ENCODE measurements around the gene SYT8.

The SYT8 gene

DNA sequence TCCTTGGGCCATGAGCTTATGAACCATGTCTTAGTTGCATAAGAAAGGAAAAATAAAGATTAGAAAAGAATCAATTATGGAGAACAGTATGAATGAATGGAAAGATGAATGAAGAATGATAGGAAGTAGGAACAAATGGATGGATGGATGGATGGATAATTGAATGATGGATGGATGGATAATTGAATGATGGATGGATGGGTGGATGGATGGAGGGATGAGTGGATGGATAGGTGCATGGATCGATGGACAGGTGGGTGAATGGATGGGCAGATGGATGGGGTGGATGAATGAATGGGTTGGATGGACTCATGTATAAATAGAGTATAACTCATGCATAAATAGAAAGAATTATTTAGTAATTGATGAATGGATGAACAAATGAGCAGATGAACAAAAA lies 25.3 kb downstream of the SYT8 start:
- DNase-seq (ENCODE audit: low read depth): no peak

DNA sequence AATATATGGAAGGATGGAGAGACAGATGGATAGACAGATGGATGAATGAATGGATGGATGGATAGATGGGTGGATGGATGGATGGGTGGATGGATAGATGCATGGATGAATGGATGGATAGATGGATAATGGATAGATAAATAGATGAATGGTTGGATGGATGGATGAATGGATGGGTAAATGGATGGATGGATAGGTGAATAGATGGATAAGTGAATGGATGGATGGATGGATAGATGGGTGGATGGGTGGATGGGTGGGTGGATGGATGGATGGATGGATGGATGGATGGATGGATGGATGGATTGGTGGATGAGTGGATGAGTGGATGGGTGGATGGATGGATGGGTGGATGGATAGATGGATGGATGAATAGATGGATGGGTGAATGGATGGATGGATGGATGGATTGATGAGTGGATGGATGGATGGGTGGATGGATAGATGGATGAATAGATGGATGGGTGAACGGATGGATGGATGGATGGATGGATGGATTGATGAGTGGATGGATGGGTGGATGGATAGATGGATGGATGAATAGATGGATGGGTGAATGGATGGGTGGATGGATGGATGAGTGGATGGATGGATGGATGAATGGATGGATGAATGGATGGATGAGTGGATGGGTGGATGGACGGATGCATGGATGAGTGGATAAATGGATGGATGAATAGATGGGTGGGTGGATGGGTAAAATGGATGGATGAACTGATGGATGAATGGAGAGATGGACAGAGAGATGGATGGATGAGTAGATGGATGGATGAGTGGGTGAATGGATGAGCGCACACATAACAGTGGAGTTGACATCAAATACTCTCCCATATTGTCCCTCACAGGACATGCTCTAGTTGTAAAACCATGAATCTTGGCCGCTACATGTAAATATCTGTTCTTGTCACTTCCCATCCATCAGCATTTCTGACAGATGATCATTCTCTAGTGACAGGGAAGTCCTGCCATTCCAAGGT lies 26.9 kb downstream of the SYT8 start:
- DNase-seq (ENCODE audit: low read depth): no peak

DNA sequence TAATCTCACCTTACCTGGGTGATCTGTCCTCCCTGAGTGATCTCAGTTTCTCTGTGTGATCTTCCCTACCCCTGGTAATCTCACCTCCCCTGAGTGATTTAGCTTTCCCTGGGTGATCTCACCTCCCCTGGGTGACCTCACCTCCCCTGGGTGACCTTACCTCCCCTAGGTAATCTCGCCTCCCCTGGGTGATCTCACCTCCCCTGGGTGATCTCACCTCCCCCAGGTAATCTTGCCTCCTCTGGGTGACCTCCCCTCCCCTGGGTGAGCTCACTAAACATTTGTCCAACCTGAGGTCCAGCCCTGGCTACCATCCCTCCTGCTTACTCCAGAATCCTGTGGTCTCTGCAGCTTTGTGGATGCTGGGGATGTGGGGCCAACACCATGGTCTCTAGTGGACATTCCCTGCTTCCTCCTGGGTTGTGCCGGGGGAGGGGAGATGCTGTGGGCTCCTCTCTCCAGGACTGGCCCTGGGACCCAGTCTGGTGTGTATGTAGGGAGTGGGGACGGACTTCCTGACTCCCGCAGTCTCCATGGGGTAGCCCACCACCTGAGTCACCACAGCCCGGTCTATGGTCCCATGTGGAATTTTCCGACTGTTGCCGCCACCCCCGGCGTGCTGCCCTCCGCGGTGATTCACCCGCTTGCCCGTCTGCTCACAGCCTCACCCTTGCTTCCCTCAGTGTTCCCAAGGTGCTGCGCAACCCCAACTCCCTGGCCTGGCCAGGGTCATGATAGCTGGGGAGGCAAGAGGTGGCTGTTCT lies 28.0 kb downstream of the SYT8 start:
- DNase-seq (ENCODE audit: low read depth): no peak

DNA sequence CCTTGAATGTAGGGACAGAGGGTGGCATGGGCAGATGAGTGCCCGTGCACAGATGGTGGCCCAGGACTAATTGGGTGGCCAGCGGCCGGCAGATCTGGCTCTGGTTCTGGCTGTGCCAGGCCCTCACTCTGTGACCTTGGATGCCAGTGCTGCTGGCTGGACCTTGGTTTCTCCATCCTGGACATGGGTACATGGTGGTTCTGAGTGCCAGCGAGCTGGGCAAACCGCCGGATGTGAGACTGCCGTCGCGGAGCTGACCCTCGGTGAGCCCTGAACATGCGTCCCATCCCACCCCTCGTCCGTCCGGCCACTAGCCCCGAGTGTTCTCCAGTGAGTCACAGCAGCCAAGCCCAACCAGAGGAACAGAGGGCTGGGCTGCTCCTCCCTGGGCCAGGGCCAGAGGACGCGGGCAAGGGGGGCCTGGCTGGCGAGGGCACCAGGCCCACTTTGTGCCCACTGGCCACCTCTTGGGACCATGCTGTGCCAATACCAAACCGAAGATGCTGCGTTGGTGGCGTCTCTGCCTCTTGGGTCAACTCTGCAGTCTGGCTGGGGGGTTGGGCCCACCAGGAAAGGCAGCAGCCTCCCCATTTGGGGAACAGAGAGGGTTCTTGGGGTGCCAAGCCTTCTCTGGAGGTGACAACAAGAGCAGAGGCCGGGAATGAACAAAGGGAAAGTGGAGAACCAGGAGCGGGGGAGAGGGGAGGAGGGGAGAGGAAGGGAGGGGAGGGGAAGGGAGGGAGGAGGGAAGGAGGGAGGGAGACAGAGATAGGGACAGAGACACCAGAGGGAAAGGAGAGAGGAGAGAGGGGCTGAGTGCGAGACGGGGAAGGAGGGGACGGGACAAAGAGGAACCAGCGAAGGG lies 28.8 kb downstream of the SYT8 start:
- no peak for DNase-seq (ENCODE audit: low read depth)

DNA sequence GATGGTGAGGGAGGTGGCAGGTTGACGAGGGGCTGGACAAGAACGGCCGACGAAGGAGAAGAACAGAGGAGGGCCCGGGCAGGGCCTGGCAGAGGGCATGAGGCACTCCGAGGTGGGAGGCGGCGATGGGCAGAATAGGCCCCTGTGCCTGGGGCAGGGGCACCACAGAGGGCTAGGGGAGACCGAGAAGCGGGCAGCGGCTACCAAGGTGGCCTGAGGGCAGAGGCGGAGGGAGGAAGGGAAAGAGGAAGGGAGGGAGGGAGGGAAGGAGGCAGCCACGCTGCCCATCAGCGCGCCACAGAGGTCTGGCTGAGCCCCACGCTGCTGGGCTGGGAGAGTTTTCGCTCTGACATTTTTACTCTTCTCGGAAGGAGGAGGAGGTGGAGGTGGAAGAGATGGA lies 29.4 kb downstream of the SYT8 start:
- DNase-seq (ENCODE audit: low read depth): no peak

DNA sequence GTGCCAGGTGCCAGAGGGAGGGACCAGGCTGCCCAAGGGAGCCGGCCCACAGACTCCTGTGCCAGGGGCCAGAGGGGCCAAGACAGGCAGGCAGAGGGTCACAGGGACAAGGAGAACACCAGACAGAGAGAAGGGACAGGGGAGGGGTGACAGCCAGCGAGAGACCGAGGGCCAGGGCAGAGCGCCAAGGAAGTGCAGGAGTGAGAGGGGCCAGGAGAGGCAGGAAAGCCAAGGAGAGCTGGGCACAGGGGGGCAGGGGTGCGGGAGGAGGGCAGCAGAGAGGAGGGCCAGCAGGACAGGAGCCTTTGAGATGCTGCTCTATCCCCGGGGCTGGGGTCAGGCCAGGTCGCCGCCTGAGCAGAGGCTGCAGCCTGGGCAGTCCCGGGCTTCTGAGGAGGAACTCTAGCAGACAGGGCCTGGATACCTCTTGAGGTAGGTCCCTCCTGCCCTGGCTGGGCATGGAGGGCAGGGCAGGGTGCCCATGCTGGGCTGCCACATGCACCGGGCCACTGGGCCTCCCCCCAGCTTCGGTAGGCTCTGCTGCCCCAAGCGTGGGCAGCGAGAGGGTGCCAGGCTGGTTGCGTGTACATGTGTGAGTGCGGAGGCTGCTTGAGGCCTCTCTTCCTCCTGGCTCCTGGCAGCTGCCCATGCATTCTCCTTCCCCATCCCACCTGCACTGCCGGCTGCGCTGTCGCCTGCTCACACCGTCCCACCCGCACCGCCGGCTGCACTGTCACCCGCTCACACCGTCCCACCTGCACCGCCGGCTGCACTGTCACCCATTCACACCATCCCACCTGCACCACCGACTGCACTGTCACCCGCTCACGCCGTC lies 30.3 kb downstream of the SYT8 start:
- no peak for DNase-seq (ENCODE audit: low read depth)

DNA sequence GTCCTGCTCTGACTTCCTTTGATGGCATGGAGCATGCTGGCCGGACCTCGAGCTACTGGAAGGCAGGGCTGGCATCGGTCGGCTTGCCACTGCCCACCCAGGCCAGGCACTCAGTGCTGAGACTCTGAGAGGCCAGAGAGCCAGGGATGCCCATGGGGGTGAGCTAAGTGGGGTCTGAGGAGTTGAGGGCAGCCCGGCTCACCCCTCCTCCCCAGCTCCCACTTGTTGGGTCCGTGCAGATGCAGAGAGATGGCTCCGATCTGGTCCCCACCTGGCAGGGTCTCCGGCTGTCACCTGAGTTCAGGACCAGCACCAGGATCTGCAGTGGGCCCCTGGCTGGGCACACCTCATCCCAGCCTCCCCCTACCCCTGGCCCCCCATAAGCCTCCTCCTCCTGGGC lies 31.4 kb downstream of the SYT8 start:
- DNase-seq (ENCODE audit: low read depth): no peak

DNA sequence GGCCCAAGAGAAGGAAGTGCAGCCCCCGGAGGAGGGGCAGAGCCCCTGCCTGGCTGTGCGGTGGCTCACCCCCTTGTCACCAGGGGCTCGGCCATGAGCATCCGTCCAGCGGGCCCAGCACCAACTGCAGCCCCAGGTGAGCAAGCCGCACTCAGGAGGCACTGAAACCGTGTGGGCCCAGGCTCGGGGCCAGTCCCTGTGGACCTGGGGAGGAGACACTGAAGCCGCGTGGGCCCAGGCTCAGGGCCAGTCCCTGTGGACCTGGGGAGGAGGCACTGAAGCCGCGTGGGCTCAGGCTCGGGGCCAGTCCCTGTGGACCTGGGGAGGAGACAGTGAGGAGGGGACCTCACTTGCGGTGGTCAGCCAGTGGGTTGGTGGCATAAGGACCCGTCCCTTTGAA lies 32.0 kb downstream of the SYT8 start:
- DNase-seq (ENCODE audit: low read depth): no peak

DNA sequence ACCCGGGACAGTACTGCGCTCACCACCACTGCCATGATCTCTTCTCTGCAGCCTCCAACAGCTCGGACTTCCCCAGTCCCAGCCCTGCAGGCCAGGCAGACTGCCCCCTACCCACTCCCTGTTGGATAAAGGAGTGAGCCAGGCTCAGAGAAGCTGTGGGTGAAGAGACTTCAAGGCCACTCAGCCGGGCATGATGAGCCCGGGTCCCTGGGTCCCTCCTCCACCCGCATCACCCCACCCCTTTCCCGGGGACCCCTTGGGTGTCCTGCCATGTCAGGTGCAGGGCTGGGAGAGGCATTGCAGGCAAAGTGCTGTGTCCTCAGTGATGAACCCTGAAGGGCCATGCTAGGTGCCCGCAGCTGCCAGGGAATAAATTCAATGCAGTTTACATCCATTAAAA lies 32.6 kb downstream of the SYT8 start:
- no peak for DNase-seq (ENCODE audit: low read depth)

DNA sequence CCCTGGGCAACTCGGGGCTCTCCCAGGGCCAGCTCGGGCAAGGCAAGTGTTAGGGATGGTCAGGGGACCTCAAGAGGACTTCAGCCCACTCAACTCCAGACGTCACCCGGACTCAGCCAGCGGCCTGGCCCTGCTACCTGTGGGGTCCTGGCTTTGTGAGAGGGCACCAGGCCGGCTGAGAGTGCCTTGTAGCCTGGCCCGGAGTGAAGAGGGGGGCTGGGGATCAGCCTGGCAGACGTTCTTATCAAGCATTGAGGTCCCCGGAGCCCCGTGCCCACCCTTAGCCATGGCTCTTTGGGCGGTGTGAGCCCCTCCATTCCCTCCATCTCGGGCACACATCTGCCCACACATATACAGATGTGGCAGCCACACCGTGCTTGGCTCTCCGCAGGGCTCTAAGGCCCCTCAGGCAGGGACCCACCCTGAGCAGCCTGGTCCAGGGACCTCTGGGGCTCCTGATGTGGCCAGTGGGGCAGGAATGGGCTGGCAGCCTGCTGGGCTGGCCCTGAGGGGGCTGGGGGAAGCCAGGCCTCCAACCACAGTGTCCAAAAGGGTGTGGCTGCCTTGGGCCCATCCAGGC lies 33.4 kb downstream of the SYT8 start:
- DNase-seq (ENCODE audit: low read depth): no peak

DNA sequence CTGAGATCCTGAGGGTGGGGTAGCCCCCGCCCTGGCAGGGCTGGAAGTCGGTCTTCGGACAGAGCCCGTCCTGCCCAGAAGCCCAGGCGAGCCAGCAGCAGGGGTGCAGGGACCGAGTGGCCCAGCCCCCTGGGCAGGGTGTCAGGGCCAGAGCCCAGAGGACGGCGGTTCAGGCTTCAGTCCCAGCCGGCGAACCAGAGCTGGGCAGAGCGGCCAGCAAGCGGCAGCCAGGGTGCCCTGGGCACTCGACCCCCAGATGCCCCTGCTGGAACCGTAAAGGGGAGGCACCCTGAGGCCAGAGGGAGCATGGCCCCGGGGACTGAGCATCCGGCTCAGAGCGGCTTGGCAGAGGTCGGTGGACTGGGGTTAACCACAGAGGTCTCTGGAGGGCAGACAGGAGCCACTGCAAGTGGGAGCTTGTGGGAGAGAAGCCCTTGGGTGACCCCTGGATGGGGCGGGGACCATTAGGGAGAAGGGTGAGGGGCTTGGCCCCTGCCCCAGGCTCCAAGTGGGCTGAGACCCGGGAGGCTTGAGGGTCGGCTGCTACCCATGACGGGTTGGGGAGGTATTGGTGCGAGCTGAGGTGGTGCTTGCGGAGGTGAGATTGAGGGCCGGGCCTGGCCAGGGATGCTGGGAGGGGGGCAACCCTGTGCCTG lies 34.0 kb downstream of the SYT8 start:
- DNase-seq (ENCODE audit: low read depth): no peak

DNA sequence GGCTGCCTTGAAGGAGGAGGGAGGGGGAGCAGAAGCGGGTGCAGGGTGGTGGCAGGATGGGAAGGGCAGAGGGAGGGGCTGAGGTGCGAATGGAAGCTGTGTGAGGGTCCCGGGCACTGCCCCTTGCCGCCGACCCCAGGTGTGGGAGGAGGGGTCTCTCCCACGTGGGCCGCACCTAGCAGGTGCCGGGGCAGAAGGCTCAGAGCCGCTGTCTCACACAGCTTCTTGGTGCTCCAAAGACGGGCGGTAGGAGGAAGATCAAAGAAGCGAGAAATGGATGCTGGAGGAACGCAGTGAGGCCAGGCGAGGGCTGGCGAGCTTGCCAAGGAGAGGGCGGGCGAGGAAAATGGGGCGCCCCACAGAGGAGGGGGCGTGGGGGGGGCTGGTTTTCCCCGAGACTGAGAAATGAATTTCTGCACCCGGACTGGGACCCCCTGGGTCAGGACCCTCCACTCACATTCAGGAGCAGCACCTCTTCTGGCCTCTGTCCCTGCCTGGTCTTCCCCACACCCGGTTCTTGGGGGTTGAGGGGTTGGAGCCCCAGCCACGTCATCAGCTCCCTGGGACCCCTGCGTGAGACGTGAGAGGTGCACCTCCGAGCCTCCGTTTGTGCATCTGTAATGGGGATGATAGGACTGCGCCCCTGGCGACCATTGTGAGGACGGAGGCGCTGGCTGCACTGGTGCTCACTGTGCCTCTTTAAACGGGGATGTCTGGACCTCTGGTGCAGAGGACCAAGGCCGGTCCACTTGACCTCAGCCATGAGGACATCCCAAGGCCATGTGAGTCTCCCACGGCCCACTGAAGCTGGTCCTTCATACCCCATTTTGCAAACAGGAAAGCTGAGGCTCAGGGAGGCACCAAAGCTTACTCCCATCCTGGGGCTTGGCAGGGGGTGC lies 34.9 kb downstream of the SYT8 start:
- DNase-seq (ENCODE audit: low read depth): no peak

DNA sequence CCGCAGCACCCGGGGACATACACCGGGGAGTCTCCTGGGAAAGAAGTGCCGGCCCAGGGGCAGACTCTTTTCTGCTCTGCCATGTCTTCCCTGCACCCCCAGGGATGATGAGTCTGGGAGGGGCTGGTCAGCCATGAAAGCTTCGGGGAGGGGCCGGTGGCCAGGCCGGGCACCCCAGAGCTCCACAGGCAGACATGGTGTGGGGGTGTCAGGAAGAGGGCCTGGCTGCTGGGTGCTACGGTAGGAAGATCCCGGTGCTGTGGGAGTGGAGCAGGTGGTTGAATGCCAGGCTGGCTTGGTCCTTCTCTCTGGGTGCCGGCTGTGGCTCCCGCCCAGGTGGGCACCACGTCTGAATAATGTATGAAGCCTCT lies 35.5 kb downstream of the SYT8 start:
- DNase-seq (ENCODE audit: low read depth): no peak

DNA sequence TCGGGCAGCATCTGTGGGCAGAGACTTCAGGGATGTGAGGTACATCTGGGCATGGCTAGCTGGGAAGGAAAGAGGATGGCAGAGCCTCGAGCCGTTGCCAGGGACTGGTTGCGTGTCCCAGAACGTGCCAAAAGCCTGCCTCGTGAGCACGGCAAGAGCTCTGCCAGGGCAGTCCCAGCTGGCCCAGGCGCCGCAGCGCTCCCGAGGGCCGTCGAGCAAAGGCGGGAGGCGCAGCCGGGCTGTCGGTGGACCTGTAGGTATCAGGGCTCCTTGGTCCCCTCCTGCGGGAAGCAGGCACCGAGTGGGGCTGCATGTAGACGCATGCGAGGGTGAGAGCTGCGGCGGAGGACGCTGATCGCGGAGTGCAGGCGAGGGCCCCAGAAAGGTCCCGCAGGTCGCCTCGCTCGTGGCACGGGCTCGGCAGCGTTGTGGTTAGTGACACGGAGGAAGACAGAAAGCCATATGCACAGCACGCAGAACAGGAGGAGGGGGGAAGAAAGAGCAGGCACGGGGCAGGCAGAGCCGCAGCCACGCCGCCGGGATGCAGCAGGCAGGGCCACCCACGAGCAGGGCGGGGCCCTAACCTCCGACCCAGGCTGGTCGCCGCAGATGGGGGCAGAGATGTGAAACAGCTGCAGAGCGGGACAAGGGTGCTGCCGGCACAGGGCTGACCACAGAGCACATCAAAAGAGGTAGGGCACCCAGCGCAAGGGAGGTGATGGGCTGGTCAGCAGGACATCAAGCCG lies 36.1 kb downstream of the SYT8 start:
- no peak for DNase-seq (ENCODE audit: low read depth)

DNA sequence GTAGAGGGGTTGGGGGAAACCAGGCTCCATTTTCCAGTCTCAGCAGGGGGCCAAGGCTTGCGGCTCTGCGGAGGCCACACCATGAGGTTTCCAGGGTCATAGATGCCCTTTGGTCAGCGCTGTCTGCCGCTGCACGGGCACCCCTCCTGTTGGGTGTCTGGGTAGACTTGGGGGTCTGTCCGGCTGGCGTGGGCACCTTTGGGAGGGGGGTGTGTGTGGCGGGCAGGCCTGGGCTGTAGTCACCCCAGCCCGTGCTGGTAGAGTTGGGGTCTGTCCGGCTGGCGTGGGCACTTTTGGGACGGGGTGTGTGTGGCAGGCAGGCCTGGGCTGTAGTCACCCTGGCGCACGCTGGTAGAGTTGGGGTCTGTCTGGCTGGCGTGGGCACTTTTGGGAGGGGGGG lies 36.7 kb downstream of the SYT8 start:
- no peak for DNase-seq (ENCODE audit: low read depth)

DNA sequence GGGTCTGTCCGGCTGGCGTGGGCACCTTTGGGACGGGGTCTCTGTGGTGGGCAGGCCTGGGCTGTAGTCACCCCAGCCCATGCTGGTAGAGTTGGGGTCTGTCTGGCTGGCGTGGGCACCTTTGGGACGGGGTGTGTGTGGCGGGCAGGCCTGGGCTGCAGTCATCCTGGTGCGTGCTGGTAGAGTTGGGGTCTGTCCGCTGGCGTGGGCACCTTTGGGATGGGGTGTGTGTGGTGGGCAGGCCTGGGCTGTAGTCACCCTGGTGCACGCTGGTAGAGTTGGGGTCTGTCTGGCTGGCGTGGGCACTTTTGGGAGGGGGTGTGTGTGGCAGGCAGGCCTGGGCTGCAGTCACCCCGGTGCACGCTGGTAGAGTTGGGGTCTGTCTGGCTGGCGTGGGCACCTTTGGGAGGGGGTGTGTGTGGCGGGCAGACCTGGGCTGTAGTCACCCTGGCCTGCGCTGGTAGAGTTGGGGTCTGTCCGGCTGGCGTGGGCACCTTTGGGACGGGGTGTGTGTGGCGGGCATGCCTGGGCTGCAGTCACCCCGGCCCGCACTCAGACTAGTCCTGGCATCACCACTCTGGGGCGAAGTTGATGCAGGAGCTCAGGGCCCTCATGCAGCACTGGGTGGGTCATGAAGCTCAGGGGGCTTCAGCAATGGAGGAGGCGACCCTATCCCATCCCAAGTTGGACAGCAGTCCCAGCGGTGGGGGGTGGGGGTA lies 37.6 kb downstream of the SYT8 start:
- DNase-seq (ENCODE audit: low read depth): no peak

DNA sequence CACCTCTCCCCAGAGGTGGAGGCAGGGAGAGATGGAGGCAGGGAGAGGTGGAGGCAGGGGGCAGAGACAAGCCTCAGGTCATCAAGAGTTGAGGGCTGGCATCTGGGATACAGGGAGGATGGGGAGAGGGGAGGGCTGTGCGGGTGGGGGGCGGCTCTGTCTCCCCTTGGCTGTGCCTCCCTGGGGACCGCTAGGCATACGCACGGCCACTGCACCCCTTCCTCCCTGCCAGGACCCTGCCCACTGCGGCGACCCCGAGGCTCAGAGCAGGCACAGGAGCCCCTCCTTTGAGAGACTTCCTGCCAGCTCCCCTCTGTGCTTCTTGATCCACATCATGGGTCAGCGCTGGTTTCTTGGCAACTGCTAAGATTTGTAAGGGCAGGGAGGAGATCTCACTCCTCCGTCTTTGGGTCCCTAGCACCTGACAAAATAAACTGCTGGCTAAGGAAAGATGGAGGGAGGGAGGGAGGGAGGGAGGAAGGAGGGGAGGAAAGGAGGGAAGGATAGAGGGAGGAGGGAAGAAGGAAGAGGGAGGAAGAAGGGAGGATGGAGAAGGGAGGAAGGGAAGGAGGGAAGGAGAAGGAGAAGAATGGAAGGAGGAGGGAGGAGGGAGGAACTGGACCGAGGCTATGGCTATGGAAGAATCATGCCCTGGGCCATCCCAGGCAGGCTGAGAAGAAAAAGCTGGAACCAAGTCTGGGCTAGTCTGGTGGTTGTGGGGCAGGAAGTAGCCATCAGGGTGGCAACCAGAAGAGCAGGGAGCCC lies 38.4 kb downstream of the SYT8 start:
- DNase-seq (ENCODE audit: low read depth): no peak
